GM12878 (cell line): ENCODE results near the gene BNIP1. TPM values are rescaled to one million over a fixed set of nuclear protein-coding genes. Genes with fewer than 3 reads are reported as not detected.

Source experiments
- ASH2L ChIP-seq: fragments of 300-600, 200-600 bp; sonication (generic); IDR thresholded peaks from 2 replicates; pipeline ENCODE4 v1.6.1; 2017; ENCODE audit warnings: low read depth, mild to moderate bottlenecking, borderline replicate concordance
- LARP7 ChIP-seq: fragments of 450-650 bp; IDR thresholded peaks from 2 replicates; pipeline ENCODE4 v1.6.1; 2017; ENCODE audit warnings: mild to moderate bottlenecking
- PBX3 ChIP-seq: IDR thresholded peaks from 2 replicates; pipeline ENCODE4 v1.6.1; 2011; ENCODE audit warnings: mild to moderate bottlenecking, low read depth, low read length, moderate library complexity; ENCODE audit not compliant: insufficient replicate concordance
- RAD21 ChIP-seq: IDR thresholded peaks from 2 replicates; pipeline ENCODE4 v1.6.1; 2011; ENCODE audit warnings: mild to moderate bottlenecking, low read depth, low read length, moderate library complexity; ENCODE audit not compliant: insufficient read depth
- STAT1 ChIP-seq: fragments of 450-650 bp; conservative IDR thresholded peaks from 2 replicates; pipeline ENCODE4 v1.6.1; 2014; ENCODE audit warnings: antibody characterized with exemption, mild to moderate bottlenecking
- ZBED1 ChIP-seq: IDR thresholded peaks from 2 replicates; pipeline ENCODE4 v1.6.1; 2016; ENCODE audit warnings: borderline replicate concordance
- ZZZ3 ChIP-seq: IDR thresholded peaks from 2 replicates; pipeline ENCODE4 v1.6.1; 2011; ENCODE audit warnings: low read depth; ENCODE audit not compliant: control insufficient read depth, insufficient read length
- polyA plus RNA-seq, 11 experiments: library from polyadenylated mRNA; depleted of rRNA in 4 of 11; unstranded in 6 of 11; stranded (reverse) in 5 of 11; fragments of >200 nt; fragmentation: Nextera tagmentation in 4 of 11; fragmentation: Illumina TruSeq in 1 of 11; extraction: Ambion mirVana in 4 of 11; extraction: Trizol in 1 of 11; gene quantifications; 1 replicate in 1 of 11; 2 replicates in 10 of 11; pipeline versions ENCODE4 v1.2.1 to v1.2.3, GENCODE V29; 2011 to 2016; ENCODE audit warnings: inconsistent platforms in 2 of 11, missing spikeins in 2 of 11, low read depth in 1 of 11
- total RNA-seq, 4 experiments: library from RNA; depleted of rRNA in 3 of 4; stranded (reverse); fragments of >200 nt in 3 of 4; fragmentation: Illumina TruSeq in 1 of 4; extraction: Trizol in 1 of 4; gene quantifications; 2 replicates each; pipeline versions ENCODE4 v1.2.1 to v1.2.3, GENCODE V29; 2013 to 2021
- TF ChIP-seq, protein P1 (sequence below): fragments of 450-650 bp; formaldehyde crosslinking; IDR thresholded peaks from 2 replicates; pipeline ENCODE4 v1.5.0; 2022; ENCODE audit warnings: mild to moderate bottlenecking, missing genetic modification characterization
- TF ChIP-seq, protein P2 (sequence below), 3 experiments: IDR thresholded peaks in 2 of 3; conservative IDR thresholded peaks in 1 of 3; 2 replicates each; pipeline ENCODE4 v1.5.1; 2011; ENCODE audit warnings: low read depth in 3 of 3, low read length in 3 of 3, mild to moderate bottlenecking in 3 of 3, control low read depth in 2 of 3, moderate library complexity in 2 of 3, inconsistent platforms in 1 of 3, mixed read lengths in 1 of 3; ENCODE audit not compliant: control insufficient read depth in 2 of 3, insufficient read depth in 1 of 3; ENCODE audit errors: extremely low read depth in 1 of 3
- TF ChIP-seq, protein P3 (sequence below): IDR thresholded peaks from 2 replicates; pipeline ENCODE4 v1.6.1; 2011; ENCODE audit warnings: low read depth, mild to moderate bottlenecking, low read length, moderate library complexity, borderline replicate concordance; ENCODE audit errors: extremely low read depth

BNIP1 gene
- total and polyA plus RNA-seq, 10 of the 15 experiments (the other 5 are each of a cell fraction or from before 2014, with no cell fraction given), result 20.5 to 62.5 (median 27.4) TPM

DNA sequence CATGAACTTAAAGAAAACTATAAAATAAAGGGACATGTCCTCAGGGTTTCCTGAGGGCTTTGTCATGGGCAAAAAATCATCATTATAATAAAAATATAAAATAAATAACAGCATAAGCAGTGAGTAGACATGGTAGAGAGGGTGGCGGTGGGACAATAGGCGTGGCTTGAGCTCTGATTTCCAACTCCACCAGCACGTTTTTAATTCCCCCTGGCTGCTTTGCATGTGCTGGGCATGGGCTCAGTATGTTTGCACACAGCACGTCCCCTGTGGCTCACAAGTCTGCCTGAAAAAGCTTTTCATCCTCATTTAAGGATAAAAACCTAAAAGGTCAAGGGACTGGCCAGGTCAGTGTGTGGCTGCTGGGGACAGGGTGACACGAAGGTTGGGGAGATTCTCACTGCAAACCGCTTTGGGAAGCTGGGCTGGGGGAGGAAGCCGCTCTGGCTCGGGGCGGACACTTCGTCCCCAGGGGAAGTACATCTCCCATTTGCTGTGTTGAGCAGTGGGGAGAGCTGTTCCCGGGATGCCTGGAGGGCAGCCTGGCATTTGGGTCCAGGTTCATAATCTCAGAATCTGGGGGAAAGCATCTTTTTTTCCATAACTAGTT, 58.0 kb downstream of the BNIP1 start (continued):
- TF ChIP-seq PBX3, result no peak
- no peak for TF ChIP-seq STAT1
- no peak for TF ChIP-seq ZBED1
- TF ChIP-seq, protein P1, sequence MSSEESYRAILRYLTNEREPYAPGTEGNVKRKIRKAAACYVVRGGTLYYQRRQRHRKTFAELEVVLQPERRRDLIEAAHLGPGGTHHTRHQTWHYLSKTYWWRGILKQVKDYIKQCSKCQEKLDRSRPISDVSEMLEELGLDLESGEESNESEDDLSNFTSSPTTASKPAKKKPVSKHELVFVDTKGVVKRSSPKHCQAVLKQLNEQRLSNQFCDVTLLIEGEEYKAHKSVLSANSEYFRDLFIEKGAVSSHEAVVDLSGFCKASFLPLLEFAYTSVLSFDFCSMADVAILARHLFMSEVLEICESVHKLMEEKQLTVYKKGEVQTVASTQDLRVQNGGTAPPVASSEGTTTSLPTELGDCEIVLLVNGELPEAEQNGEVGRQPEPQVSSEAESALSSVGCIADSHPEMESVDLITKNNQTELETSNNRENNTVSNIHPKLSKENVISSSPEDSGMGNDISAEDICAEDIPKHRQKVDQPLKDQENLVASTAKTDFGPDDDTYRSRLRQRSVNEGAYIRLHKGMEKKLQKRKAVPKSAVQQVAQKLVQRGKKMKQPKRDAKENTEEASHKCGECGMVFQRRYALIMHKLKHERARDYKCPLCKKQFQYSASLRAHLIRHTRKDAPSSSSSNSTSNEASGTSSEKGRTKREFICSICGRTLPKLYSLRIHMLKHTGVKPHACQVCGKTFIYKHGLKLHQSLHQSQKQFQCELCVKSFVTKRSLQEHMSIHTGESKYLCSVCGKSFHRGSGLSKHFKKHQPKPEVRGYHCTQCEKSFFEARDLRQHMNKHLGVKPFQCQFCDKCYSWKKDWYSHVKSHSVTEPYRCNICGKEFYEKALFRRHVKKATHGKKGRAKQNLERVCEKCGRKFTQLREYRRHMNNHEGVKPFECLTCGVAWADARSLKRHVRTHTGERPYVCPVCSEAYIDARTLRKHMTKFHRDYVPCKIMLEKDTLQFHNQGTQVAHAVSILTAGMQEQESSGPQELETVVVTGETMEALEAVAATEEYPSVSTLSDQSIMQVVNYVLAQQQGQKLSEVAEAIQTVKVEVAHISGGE, result no peak
- TF ChIP-seq, protein P2, sequence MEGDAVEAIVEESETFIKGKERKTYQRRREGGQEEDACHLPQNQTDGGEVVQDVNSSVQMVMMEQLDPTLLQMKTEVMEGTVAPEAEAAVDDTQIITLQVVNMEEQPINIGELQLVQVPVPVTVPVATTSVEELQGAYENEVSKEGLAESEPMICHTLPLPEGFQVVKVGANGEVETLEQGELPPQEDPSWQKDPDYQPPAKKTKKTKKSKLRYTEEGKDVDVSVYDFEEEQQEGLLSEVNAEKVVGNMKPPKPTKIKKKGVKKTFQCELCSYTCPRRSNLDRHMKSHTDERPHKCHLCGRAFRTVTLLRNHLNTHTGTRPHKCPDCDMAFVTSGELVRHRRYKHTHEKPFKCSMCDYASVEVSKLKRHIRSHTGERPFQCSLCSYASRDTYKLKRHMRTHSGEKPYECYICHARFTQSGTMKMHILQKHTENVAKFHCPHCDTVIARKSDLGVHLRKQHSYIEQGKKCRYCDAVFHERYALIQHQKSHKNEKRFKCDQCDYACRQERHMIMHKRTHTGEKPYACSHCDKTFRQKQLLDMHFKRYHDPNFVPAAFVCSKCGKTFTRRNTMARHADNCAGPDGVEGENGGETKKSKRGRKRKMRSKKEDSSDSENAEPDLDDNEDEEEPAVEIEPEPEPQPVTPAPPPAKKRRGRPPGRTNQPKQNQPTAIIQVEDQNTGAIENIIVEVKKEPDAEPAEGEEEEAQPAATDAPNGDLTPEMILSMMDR (IDR thresholded peaks at IDR 0.05 in 2 of 3, conservative IDR thresholded peaks at IDR 0.05 in 1 of 3; ENCODE audit: control insufficient read depth in 2 of 3, extremely low read depth in 1 of 3, insufficient read depth in 1 of 3, low read depth in 3 of 3, low read length in 3 of 3), result no peak
- TF ChIP-seq, protein P3, sequence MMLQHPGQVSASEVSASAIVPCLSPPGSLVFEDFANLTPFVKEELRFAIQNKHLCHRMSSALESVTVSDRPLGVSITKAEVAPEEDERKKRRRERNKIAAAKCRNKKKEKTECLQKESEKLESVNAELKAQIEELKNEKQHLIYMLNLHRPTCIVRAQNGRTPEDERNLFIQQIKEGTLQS, result no peak
- no peak for TF ChIP-seq ZZZ3
- no peak for TF ChIP-seq RAD21
- no peak for TF ChIP-seq LARP7
- no peak for TF ChIP-seq ASH2L
